Limb (tissue), 2 donors: Measurements from ENCODE around the gene LTB.

Source experiments
- DNase-seq, 2 donors: peaks; one replicate each; pipeline ENCODE4 v3.0.0-alpha.2; 2016; ENCODE audit errors: extremely low spot score in 2 of 2

Gene LTB

GRCh38 chr6:31531771-31532643, 50.2 kb downstream of the LTB start:
- no peak for DNase-seq

GRCh38 chr6:31531162-31531561, 51.1 kb downstream of the LTB start:
- DNase-seq = no peak

GRCh38 chr6:31530659-31531058, 51.6 kb downstream of the LTB start:
- no peak for DNase-seq
